ENCODE measurements around the gene ZNF329. TPM values are rescaled to one million over a fixed set of nuclear protein-coding genes. Genes with fewer than 3 reads are reported as not detected.
"Not testable (repeated sequence)": the region's sequence is repeated elsewhere in the genome, so short reads cannot be mapped to it uniquely, and the experiment has no call there.

The ZNF329 gene
- total RNA-seq, 1 experiment from 2014 or later, result 2.8 TPM

DNA sequence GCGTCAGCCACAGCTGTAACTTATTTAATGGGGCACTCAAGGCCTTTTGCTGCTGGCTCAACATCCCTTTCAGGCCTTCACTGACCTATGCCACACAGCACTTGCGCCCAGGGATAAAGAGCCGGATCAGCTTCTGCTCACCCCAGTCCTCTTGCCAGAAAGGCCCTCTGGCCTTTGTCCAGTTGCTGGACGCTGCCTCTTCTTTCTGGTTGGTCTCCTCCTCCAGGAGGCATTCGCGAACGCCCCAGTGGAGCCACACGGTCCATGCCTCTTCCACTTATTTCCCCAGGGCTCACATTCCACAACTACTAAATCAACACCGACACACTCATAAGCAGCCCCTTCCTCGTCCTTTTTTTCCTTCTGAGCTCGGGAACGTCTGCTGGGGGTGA is 3.7 kb upstream of the ZNF329 start:
- no peaks in the 10 kb centered on the region for H3K27me3 Mint-ChIP-seq (ENCODE audit: insufficient read depth, unreplicated experiment)
- ChIA-PET POLR2A (no interaction called here), CTCF (no interaction called here)
- no peaks in the 10 kb centered on the region for H3K36me3 Mint-ChIP-seq (ENCODE audit: insufficient read depth, unreplicated experiment)
- H3K4me3 Mint-ChIP-seq (ENCODE audit: unreplicated experiment), result no peak overlapping the region
- BruUV-seq (replicated peaks), result no TSS peak
- no peak overlapping the region for H3K27ac Mint-ChIP-seq (ENCODE audit: low read depth, unreplicated experiment)
- no peak for DNase-seq (ENCODE audit: unreplicated experiment)
- peaks cover 11% of the 10 kb centered on the region for H3K9me3 Mint-ChIP-seq (ENCODE audit: unreplicated experiment)
- H3K4me1 Mint-ChIP-seq (ENCODE audit: insufficient read depth, unreplicated experiment), result no peaks in the 10 kb centered on the region
- intact Hi-C loops (cut with micrococcal nuclease), result no loop called here
- TF ChIP-seq, protein P1, sequence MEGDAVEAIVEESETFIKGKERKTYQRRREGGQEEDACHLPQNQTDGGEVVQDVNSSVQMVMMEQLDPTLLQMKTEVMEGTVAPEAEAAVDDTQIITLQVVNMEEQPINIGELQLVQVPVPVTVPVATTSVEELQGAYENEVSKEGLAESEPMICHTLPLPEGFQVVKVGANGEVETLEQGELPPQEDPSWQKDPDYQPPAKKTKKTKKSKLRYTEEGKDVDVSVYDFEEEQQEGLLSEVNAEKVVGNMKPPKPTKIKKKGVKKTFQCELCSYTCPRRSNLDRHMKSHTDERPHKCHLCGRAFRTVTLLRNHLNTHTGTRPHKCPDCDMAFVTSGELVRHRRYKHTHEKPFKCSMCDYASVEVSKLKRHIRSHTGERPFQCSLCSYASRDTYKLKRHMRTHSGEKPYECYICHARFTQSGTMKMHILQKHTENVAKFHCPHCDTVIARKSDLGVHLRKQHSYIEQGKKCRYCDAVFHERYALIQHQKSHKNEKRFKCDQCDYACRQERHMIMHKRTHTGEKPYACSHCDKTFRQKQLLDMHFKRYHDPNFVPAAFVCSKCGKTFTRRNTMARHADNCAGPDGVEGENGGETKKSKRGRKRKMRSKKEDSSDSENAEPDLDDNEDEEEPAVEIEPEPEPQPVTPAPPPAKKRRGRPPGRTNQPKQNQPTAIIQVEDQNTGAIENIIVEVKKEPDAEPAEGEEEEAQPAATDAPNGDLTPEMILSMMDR (IDR thresholded peaks at IDR 0.05; ENCODE audit: unreplicated experiment), result no peak

DNA sequence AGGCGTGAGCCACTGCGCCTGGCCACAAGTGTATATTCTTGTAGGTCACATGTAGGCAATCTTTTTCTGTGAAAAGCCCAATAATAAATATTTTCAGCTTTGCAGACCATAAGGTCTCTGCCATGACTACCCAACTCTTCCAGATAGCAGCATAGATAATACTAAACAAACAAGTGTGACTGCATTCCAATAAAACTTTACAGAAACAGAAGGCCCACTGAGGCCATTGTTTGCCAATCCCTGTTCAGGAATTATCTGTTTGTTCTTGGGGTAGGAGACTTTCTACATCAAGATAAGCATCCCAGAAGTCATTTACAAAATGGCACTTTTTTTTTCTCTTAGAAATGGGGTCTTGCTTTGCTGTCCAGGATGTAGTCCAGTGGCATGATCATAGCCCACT is 2.8 kb upstream of the ZNF329 start:
- ChIA-PET POLR2A (no interaction called here), CTCF (no interaction called here)
- no peaks in the 10 kb centered on the region for H3K4me1 Mint-ChIP-seq (ENCODE audit: insufficient read depth, unreplicated experiment)
- no peaks in the 10 kb centered on the region for H3K36me3 Mint-ChIP-seq (ENCODE audit: insufficient read depth, unreplicated experiment)
- H3K27ac Mint-ChIP-seq (ENCODE audit: low read depth, unreplicated experiment), result no peak overlapping the region
- TF ChIP-seq, protein P1 (IDR thresholded peaks at IDR 0.05; ENCODE audit: unreplicated experiment), result no peak
- peaks cover 11% of the 10 kb centered on the region for H3K9me3 Mint-ChIP-seq (ENCODE audit: unreplicated experiment)
- H3K27me3 Mint-ChIP-seq (ENCODE audit: insufficient read depth, unreplicated experiment), result no peaks in the 10 kb centered on the region
- intact Hi-C loops (cut with micrococcal nuclease), result no loop called here
- BruUV-seq (replicated peaks), result no TSS peak
- H3K4me3 Mint-ChIP-seq (ENCODE audit: unreplicated experiment), result no peak overlapping the region
- DNase-seq (ENCODE audit: unreplicated experiment), result no peak

DNA sequence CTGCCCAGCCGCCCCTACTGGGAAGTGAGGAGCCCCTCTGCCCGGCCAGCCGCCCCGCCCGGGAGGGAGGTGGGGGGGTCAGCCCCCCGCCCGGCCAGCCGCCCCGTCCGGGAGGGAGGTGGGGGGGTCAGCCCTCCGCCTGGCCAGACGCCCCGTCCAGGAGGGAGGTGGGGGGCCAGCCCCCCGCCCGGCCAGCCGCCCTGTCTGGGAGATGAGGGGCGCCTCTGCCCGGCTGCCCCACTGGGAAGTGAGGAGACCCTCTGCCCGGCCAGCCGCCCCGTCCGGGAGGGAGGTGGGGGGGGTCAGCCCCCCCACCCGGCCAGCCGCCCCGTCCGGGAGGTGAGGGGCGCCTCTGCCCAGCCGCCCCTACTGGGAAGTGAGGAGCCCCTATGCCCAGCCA is 3.1 kb downstream of the ZNF329 start:
- CTCF ChIA-PET; H3K27ac Mint-ChIP-seq (ENCODE audit: low read depth, unreplicated experiment); POLR2A ChIA-PET; BruUV-seq (replicated peaks); H3K4me1 Mint-ChIP-seq (ENCODE audit: insufficient read depth, unreplicated experiment); H3K36me3 Mint-ChIP-seq (ENCODE audit: insufficient read depth, unreplicated experiment); DNase-seq (ENCODE audit: unreplicated experiment); H3K4me3 Mint-ChIP-seq (ENCODE audit: unreplicated experiment); intact Hi-C loops (cut with micrococcal nuclease); H3K27me3 Mint-ChIP-seq (ENCODE audit: insufficient read depth, unreplicated experiment): not testable (repeated sequence)
- peaks cover 18% of the 10 kb centered on the region for H3K9me3 Mint-ChIP-seq (ENCODE audit: unreplicated experiment)

DNA sequence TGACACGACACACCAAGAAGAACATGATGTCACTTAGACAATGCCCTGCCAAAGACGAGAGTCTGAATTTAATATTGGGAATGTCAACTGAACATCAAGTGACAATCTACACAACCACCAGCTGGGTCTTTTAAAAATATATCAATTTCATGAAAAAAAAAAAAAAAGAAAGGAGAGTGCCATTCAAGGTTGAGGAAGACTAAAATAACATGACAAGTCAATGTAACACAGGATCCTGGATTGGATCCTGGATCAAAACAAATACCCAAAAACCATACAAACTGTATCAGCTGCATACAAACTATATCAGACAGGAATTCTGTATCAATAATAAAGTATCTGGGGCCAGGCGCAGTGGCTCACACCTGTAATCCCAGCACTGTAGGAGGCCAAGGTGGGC is 4.7 kb downstream of the ZNF329 start:
- Mint-ChIP-seq H3K4me1 (ENCODE audit: insufficient read depth, unreplicated experiment) (no peaks in the 10 kb centered on the region), H3K9me3 (ENCODE audit: unreplicated experiment) (peaks cover 7% of the 10 kb centered on the region), H3K4me3 (ENCODE audit: unreplicated experiment) (no peak overlapping the region), H3K27ac (ENCODE audit: low read depth, unreplicated experiment) (no peak overlapping the region), H3K27me3 (ENCODE audit: insufficient read depth, unreplicated experiment) (no peaks in the 10 kb centered on the region), H3K36me3 (ENCODE audit: insufficient read depth, unreplicated experiment) (peaks cover 15% of the 10 kb centered on the region)
- ChIA-PET POLR2A (no interaction called here), CTCF (no interaction called here)
- intact Hi-C loops (cut with micrococcal nuclease), result no loop called here
- TF ChIP-seq, protein P1 (IDR thresholded peaks at IDR 0.05; ENCODE audit: unreplicated experiment), result no peak
- no TSS peak for BruUV-seq (replicated peaks)
- DNase-seq (ENCODE audit: unreplicated experiment), result no peak

DNA sequence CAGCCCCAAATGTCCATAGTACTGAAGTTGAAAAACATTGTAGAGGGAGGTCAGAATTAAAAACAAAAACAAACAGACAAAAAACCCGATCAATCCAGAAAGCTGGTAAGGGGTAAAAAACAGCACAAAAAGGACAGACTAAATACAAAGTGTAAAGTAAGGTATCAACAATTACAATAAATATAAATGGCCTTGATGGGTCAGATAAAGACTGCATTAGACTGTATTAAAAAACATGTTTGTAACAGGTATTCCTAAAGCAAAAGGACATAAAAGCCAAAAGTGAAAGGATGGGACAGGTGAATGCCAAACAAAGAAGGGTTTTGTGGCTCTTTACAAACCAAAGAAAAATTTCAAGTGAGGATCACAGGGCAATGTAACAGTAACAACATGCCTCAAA is 16.3 kb downstream of the ZNF329 start:
- intact Hi-C loops (cut with micrococcal nuclease), result no loop called here
- no peak overlapping the region for H3K4me3 Mint-ChIP-seq (ENCODE audit: unreplicated experiment)
- ChIA-PET CTCF (no interaction called here), POLR2A (no interaction called here)
- no peaks in the 10 kb centered on the region for H3K27me3 Mint-ChIP-seq (ENCODE audit: insufficient read depth, unreplicated experiment)
- no peak overlapping the region for H3K27ac Mint-ChIP-seq (ENCODE audit: low read depth, unreplicated experiment)
- TF ChIP-seq, protein P1 (IDR thresholded peaks at IDR 0.05; ENCODE audit: unreplicated experiment), result no peak
- H3K9me3 Mint-ChIP-seq (ENCODE audit: unreplicated experiment), result peaks cover 41% of the 10 kb centered on the region
- no TSS peak for BruUV-seq (replicated peaks)
- H3K4me1 Mint-ChIP-seq (ENCODE audit: insufficient read depth, unreplicated experiment), result no peaks in the 10 kb centered on the region
- H3K36me3 Mint-ChIP-seq (ENCODE audit: insufficient read depth, unreplicated experiment), result peaks cover 47% of the 10 kb centered on the region
- DNase-seq (ENCODE audit: unreplicated experiment), result no peak

All from MCF 10A (cell line).